ENCODE data around the gene PAF1.
"Not testable (repeated sequence)": the region's sequence is repeated elsewhere in the genome, so short reads cannot be mapped to it uniquely, and the experiment has no call there.

PAF1 gene

DNA sequence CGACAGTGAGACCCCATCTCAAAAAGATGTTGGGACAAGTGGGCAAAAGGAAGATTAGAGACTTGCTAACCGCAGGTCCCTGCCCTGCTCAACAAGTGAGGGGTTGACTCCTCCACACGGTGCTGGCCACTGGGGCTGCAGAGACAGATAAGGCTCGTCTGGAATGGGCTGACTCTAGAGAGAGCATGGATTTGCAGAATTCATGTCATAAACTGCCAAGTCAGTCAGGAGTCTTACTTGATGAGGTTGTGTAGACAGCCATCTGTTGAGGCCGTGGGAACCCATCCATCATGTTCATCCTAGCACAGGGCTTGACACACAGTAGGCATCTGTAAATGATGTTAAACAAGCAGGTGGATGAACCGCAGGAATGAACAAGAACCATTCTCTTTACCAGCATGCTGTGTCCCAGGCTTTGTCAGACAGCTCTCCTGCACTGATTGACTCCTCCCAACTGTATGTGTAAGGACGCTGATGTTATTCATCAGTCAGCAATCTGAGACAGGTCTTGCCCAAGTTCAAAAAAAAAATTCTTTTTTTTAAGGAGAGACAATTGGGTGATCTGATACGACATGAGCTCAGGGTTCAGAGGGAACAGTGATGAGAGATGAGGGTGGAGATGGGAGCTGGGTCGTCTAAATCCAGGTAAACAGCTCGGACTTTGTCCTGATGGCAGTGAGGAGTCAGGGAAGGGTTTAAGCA is 8.8 kb downstream of the PAF1 start:
- DNase-seq, result no peak

DNA sequence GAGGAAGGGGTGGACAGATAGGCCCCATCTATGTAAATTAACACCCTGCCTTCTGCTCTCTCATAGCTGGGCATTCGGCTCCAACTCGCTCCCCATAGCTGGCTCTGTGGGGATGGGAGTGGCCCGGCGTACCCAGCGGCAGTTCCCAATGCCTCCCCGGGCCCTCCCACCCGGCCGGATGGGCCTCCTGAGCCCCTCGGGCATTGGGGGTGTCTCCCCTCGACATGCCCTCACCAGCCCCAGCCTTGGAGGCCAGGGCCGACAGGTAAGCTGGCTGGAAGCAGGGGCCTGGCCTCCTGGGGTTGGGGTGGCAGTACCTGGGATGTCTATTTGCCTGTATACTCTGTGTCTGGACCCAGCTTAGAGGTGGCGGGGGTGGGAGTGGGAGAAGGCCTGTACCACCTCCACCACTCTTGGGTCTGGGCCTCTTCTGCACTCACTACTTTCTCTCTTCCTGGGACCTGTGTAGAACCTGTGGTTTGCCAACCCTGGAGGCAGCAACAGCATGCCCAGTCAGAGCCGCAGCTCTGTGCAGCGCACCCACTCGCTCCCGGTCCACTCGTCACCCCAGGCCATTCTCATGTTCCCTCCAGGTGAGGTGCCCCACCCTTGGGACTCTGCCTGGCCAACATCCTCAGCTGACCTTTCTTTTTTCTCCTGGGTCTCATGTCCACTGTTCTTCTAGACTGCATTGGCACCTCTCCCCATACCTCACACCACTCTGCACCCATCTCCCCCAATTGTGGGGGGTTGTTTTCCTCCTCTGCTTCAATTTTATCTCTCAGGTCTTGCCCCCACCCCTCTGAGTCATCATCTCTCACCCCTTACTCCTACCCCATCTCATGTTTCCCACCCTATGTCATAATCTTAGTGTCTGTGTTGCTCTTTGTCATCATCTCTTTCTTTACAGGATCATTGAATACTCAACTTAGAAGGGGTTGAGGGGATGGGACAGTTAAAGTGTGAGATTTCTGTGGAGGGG is 10.1 kb downstream of the PAF1 start:
- DNase-seq, result no peak

DNA sequence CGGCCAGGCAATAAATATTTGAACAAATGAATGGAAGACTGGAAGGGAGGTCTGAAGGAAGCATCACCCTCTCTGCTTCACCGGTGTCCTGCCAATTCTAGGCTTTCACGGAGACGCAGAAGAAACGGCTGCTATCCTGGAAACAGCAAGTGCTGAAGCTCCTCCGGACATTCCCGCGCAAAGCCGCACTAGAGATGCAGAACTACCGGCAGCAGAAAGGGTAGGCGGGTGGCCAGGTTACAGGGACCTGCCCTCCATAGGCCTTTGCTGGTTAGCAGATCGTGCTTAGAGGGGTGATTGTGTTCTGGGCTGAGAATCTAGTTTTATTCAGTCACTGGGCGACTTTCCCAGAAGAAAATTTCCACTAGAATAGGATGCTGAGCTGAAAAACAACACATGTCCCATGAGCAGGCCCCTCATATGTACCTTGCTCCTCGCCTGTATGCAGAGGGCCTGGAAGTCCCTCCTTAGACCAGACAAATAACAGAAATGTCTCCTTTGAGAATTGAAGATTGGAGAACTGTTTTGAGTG is 11.0 kb downstream of the PAF1 start:
- no peak for DNase-seq

DNA sequence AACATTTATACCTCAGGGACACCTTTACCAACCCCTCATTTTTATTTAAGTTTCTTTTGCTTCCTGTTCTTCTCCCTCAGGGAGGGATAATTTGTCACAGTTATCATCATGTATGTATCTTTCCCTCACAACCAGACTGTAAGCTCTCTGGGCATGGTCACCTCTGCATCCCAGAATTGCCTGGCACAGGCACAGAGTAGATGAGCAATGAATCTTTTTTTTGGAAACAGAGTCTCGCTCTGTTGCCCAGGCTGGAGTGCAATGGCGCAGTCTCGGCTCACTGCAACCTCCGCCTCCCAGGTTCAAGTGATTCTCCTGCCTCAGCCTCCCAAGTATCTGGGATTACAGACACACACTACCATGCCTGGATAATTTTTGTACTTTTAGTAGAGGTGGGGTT is 11.5 kb downstream of the PAF1 start:
- DNase-seq, result not testable (repeated sequence)

DNA sequence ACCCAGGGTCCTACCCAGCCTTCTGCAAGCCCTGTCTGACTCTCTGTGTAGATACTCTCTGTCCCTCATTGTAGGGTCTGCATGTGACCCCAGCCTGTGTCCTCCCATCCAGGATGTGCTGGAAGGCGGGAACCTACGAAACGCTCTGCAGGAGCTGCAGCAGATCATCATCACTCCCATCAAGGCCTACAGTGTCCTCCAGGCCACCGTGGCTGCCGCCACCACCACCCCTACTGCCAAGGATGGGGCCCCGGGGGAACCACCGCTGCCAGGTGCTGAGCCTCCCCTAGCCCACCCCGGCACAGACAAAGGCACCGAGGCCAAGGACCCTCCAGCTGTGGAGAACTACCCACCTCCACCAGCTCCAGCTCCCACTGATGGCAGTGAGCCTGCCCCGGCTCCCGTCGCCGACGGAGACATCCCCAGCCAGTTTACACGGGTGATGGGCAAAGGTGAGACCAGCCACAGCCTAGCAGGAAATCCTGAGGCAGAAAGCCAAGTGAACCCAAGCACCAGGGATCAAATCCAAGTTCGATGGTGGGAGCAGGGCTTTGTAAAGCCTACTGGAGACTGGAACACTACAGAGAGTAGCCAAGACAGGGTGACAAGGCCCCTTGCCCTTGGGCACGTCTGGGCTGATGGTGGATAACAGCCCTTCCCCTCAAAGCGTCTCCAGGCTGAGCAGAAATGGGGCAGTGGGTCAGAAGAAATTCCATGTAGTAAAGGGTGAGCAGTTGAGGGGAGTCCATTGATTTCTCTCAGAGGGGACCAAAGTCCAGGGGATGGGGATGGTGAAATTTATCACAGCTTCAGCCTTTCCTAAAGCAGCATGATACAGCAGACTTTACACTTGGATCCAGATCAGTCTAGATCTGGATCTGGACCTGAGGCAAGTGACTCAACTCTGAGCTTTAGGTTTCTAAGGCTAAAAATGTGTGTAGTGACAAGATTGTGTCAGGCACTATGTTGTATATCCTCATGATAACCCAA is 13.2 kb downstream of the PAF1 start:
- DNase-seq, result no peak

DNA sequence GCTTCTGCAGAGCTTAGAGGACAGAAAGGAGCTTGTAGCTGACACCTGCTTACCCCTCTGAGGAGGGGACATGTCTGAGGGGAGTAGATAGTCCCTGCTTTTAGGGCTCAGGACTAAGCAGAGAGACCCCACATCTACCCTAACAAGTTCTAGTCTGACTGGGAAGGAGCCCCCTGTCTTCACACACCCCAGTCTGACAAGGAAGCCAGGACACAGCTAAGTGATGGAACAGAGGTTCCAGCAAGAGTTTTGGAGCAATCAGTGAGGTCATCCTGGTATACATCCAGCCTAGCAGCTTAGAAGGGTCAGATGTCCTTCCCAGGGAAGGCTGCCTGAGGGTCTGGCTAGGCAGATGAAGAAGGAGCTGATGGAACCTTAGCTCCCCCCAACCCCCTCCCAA is 15.0 kb downstream of the PAF1 start:
- DNase-seq, result no peak

DNA sequence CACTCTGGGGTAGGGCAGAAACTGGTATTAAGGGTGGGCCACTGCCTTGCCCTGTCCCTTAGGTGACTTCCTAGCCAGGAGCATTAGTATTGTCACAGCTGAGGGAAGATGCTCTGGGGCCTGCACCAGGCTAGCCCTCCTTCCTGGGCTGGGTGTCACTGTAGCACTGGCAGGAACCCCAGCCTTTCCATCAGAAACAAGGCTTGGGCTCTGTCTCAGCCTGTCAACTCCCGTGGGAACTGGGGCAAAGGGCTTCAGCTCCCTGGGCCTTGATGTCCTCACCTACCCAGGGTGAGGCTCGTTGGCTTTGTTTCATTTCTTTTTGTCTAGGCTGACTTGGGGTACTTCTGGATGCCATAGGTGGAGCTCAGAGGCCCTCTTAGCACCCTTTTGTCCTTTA is 18.0 kb downstream of the PAF1 start:
- DNase-seq, result no peak

DNA sequence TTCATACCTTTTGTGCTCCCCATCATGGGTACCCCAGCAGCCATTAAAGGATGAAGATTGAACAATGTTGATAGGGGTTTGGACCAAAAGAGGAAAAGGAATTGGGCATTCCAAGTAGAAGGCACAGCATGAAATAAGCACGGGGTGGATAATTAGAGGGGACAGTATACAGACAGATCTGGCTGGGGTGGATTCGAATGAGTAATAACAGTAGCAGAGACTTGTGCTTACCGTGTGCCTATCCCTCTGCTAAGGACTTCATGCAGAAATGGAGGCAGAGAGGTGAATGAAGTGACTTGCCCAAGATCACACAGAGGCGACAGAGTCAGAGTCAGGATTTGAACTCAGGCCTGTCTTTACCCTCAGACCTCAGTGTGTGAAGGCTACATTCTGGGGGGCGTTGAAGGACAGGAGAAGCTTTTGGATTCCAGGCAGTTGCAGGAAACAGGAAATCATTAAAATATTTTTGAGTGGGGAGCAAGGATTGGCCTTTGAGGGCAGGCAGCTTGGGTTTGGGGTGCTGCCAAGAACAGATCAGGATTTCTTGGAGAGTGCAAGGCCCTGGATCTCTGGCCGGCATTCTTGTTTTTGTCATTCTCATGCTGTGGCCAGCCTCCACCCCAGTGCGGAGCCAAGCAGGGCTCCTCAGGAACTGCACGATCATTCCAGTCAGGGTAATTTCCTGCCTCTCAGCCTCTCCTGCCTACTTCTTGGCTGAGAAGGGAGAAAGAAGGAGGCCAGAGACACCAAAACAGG is 18.7 kb downstream of the PAF1 start:
- DNase-seq, result peak; percentile 92

DNA sequence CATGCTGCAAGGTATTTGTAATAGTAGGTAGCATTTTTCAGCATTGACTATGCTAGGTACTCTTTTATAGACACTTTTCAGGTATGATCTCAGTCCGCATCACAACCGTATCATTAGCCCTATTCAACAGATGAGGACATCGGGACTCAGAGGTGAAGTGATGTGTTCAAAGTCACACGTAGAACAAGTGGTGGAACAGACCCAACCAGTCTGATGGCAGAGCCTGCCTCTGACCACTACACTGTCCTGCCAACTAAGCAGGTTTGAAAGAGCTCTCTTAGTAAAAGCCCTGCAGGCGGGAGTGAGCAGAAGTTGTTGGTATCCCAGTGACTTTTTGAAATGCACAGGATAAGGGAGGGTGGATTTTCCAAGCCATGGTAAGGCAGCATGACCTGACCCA is 20.2 kb downstream of the PAF1 start:
- DNase-seq, result no peak

DNA sequence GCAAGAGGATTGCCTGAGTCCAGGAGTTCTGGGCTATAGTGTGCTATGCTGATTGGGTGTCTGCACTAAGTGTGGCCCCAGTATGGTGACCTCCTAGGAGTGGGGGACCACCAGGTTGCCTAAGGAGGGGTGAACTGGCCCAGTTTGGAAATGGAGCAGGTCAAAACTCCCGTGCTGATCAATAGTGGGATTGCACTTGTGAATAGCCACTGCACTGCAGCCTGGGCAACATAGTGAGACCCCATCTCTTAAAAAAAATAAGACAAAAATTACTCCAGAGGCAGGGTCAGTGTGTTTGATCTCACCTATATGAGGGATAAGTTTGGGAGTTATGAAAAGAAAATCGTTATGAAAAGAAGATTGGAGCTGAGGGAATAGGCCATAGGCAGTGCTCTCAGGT is 21.7 kb downstream of the PAF1 start:
- DNase-seq, result no peak

DNA sequence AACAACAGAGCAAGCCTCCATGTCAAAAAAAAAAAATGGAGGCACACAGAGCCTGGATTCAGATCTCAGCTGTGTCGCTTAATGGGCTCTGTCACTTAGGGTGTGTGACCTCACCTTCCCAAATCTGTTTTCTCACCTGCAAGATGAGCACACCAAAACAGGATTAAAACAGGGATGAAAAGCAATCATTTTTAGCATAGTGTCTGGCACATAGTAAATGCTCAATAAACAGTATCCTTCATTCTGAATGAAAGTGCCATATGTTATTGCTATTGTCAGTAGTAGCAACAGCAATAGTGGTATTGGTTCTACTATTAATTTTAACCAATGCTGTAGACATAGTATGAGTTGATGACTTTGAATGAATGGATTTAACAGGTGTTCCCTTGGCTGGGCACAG is 25.4 kb downstream of the PAF1 start:
- no peak for DNase-seq

DNA sequence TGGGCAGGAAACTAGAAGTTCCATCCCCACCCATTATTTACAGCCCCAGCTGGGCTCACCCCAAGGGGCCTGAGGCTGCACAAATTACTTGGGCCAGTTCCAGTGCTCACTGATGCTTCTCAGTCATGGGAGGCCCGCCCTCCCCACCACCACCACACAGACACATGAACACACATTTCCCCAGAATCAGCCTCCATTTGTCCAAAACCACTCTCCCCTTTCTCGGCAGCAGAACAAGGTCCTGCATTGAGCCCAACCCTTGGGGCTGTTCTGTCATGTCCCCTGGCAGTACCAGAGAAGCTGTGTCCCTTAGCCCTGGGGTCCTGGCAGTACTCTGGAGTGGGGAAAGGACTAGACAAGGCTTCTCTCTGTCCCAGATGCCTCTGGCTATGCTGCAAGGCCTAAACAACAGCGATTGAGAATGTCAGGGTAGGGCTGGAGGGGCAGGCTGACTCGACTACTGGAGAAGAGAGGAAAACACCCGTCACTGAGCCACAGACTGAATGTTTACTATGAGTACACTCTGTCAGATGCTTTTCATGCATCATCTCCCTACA is 26.9 kb downstream of the PAF1 start:
- DNase-seq, result peak; percentile 69

DNA sequence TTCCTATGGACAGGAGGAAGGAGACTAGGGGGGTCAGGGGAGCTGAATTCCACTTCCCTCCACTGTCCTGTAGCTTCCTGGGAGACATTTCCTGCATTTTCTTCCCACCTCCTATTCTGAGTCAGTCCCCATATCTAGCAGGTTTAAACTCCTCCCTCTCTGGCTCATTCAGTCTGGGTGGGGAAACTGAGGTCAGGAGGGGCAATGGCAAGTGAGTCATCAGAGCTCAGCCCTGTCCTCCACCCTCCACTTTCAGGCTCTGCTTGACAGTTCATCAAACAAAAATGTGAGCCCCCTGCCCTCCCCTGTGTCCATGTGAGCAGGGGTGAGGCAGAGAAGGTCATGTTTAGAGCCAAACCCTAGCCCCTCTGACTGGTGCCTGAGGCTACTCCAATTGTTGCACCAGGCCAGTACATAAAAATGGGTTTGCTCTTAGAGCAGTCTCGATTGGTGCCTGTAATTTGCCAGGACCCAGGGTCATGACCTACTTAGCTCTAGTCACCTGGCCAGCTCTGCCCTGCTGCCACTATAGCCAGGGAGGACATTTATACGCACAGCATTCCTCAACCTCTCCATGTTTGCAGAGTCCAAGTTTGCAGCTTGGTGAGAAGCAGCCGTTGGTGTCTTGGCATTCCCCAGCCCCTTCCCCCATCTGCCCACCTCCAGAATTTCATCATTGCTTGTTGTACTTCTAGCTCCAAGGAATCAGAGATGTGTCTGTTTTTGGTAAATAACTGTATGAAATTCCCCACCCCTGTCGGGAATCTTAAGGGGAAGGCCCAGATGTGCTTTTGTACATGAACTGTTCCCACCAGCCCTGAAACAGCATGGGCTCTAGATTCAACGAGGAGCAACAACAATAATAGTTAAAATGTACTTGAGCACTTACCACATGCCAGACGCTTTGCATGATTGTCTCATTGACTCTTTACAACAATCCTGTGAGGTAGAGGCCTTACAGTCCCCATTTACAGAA is 27.9 kb downstream of the PAF1 start:
- DNase-seq, result no peak

DNA sequence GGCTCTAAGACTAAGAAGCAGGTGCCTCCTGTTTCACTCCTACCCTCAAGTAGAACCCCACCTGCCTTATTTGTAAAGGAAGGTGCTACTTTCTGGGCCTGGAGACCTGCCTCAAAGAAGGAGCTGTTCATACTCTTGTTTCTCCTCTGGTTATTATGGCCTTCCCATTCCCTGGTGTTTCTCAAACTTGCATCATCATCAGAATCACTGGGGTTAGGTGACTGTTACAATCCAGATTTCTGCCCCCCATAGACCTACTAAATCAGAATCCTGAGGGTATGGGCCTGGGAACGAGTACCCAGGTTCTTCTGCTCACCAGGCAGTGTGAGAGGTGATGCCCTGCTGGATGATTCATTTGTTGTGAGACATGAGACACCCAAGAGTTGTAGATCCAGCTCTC is 30.3 kb downstream of the PAF1 start:
- no peak for DNase-seq

DNA sequence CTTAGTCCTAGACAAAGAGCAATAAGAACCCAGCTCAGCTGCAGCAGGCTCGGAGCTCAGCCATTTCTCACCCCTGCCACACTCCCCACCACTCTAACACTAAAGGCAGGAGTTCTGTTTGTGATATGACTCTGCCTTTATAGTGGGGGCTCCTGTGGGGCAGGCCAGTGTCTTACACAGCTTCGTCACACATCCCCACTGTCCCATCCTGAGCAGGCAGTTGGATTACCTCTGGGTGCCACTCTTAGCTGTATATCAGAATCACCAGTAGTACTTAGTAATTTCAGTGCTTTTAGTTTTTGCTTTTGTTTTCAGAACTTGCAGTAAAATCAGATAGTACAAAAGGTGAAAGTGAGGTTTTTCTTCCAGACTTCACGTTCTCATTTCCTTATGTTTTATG is 31.9 kb downstream of the PAF1 start:
- DNase-seq, result no peak

DNA sequence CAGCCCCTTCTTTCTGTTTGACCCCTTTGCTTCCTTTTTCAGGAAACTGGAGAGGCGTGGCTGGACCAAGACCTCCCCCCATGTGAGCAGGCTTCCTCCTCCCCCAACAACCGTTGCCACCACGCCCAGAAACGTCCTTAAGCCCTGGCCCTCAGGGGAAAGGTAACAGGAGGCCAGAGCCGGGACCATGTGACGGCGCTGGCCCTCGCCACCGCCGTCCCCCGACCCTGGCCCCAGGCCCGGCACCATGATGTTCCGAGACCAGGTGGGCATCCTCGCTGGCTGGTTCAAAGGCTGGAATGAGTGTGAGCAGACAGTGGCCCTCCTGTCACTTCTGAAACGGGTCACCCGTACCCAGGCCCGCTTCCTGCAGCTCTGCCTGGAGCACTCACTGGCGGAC is 34.3 kb downstream of the PAF1 start:
- DNase-seq, result no peak

DNA sequence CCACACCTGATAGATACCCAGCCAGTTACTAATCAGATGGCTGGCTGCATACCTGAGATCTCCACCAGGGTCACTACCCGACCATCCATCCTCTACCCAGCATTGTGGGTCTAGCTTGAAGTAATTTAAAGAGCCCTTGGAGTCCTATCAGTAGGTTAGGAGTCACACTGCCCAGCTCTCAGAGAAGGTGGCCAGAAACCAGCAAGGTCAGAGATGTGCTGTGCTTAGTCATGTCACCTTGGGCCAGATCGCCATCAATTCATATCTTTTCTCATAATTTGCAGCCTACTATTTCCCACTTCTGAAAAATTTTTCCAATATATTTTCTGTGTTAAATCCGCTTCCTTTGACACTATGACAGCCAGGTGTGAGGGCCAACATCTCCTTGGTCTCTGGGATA is 34.8 kb downstream of the PAF1 start:
- no peak for DNase-seq

DNA sequence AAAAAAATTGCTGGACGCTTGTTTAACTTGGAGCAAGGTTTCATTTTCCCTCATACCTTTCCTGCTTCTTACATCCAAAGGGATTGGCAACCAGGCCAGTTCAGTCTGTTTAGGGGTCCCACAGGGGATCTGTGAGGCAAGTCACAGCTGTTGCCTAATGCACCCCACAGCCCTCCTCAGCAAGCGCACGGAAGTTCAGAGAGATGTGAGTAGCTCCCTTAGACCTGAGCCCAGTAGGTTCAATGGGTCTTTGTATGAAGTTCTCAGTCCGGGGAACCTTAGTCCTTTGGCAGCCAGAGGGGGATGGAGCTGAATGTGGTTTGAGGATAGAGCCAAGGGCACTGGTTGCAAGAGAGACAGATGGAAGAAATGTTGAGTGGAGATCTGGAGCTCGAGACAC is 35.7 kb downstream of the PAF1 start:
- DNase-seq, result no peak

DNA sequence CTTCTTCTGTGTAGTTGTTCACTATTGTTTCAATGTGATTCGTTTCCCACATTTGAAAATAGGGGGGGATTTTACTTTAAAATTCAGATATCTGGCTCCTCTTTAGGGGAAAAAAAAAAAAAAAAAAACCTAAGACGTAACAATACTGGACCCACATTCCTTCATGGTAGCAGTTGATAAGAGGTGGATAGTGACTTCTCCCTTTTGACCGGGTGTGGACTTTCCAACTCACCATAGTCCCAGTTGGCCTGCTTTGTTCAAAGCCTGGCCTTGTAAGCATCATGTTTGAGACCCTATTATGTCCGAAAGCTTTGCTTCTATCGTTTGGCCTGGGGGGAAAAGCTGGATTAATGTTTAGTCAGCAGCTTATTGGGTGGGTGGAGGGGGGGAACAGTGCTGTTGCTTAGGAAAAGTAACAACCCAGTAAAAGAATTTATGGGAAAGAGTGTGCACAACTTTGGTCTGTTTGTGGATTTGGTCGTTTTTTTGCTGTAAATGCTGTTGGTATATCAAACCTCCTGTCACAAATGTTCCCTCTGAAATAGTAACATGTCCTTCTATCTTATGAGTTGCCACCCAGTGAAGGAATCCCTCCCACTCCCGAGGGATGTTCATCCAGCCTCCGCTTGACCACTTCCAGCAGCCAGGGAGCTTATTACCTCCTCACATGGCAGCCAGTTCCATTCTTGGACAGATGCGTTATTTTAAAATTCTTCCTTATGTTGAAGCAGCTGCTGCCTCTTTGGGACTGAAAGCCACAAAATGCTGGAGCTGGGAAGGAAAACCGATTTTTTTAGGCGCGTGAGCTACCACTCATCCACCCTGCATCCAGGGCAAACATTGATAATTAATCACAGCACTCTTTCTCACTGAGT is 38.3 kb downstream of the PAF1 start:
- DNase-seq, result peak; percentile 43

Data from right hindlimb (tissue), 1 donor.